Hepatocyte (in vitro differentiated cells): ENCODE results near the gene PRMT9. TPM values are rescaled to one million over a fixed set of nuclear protein-coding genes. Genes with fewer than 3 reads are reported as not detected.

ENCODE experiments used
- DNase-seq: peaks from one replicate; pipeline ENCODE4 v3.0.0-alpha.2; 2016; ENCODE audit warnings: low spot score
- H2AFZ ChIP-seq: fragments of 200-600 bp; sonication (generic); 2 replicates; pipeline ENCODE4 v1.6.0; 2016; ENCODE audit warnings: antibody characterized with exemption, mild to moderate bottlenecking
- H3K27ac ChIP-seq: fragments of 200-600 bp; sonication (generic); 2 replicates; pipeline ENCODE4 v1.5.1; 2016; ENCODE audit warnings: mild to moderate bottlenecking
- H3K27me3 ChIP-seq: fragments of 200-600 bp; sonication (generic); 2 replicates; pipeline ENCODE4 v1.6.1; 2016
- H3K36me3 ChIP-seq: fragments of 200-600 bp; sonication (generic); replicated peaks from 2 replicates; pipeline ENCODE4 v1.5.1; 2016; ENCODE audit warnings: low read depth; ENCODE audit not compliant: insufficient read depth
- H3K4me1 ChIP-seq: fragments of 200-600 bp; sonication (generic); 2 replicates; pipeline ENCODE4 v1.5.1; 2016; ENCODE audit warnings: mild to moderate bottlenecking, moderate library complexity; ENCODE audit not compliant: insufficient read depth
- H3K4me2 ChIP-seq: fragments of 200-600 bp; sonication (generic); 2 replicates; pipeline ENCODE4 v1.6.0; 2016
- H3K4me3 ChIP-seq: fragments of 200-600 bp; sonication (generic); 2 replicates; pipeline ENCODE4 v1.5.1; 2016; ENCODE audit warnings: mild to moderate bottlenecking
- H3K79me2 ChIP-seq: fragments of 200-600 bp; sonication (generic); 2 replicates; pipeline ENCODE4 v1.6.0; 2017; ENCODE audit warnings: mild to moderate bottlenecking
- H3K9me2 ChIP-seq: fragments of 200-600 bp; sonication (generic); replicated peaks from 2 replicates; pipeline ENCODE4 v1.6.0; 2017; ENCODE audit warnings: mild to moderate bottlenecking; ENCODE audit not compliant: insufficient read depth
- H3K9me3 ChIP-seq: fragments of 200-600 bp; sonication (generic); 2 replicates; pipeline ENCODE4 v1.5.1; 2016; ENCODE audit warnings: low read depth, mild to moderate bottlenecking
- H4K20me1 ChIP-seq: fragments of 200-600 bp; sonication (generic); 2 replicates; pipeline ENCODE4 v1.6.0; 2016; ENCODE audit warnings: mild to moderate bottlenecking; ENCODE audit not compliant: insufficient read depth, poor library complexity, severe bottlenecking
- EZH2 ChIP-seq: fragments of 200-600 bp; sonication (generic); IDR thresholded peaks from 2 replicates; pipeline ENCODE4 v1.6.1; 2016; ENCODE audit warnings: antibody characterized with exemption, mild to moderate bottlenecking, borderline replicate concordance
- EZH2phosphoT487 ChIP-seq: fragments of 200-600 bp; sonication (generic); IDR thresholded peaks from one replicate; pipeline ENCODE4 v1.6.1; 2018; ENCODE audit warnings: antibody characterized with exemption, mild to moderate bottlenecking, low read depth, moderate library complexity; ENCODE audit not compliant: unreplicated experiment, severe bottlenecking
- WGBS: methylation state at CpG from one replicate; pipeline ENCODE4 v1.1.6; 2016; ENCODE audit warnings: low lambda C conversion rate; ENCODE audit errors: missing lambda C conversion rate; 5-methylcytosine and 5-hydroxymethylcytosine counted together
- polyA plus RNA-seq: library from polyadenylated mRNA; unstranded; fragments of >200 nt; fragmentation: Nextera tagmentation; extraction: Ambion mirVana; gene quantifications from 2 replicates; pipeline ENCODE4 v1.2.1, GENCODE V29; 2016
- total RNA-seq: library from RNA; depleted of rRNA; stranded (reverse); fragments of >200 nt; gene quantifications from 2 replicates; pipeline ENCODE4 v1.2.3, GENCODE V29; 2014
- TF ChIP-seq, protein P1 (sequence below): fragments of 200-600 bp; sonication (generic); IDR thresholded peaks from 2 replicates; pipeline ENCODE4 v1.5.1; 2016; ENCODE audit warnings: antibody characterized with exemption, mild to moderate bottlenecking; ENCODE audit not compliant: poor library complexity

The PRMT9 gene
- total and polyA plus RNA-seq, 2 experiments from 2014 or later: 6.2 to 16.3 TPM

DNA sequence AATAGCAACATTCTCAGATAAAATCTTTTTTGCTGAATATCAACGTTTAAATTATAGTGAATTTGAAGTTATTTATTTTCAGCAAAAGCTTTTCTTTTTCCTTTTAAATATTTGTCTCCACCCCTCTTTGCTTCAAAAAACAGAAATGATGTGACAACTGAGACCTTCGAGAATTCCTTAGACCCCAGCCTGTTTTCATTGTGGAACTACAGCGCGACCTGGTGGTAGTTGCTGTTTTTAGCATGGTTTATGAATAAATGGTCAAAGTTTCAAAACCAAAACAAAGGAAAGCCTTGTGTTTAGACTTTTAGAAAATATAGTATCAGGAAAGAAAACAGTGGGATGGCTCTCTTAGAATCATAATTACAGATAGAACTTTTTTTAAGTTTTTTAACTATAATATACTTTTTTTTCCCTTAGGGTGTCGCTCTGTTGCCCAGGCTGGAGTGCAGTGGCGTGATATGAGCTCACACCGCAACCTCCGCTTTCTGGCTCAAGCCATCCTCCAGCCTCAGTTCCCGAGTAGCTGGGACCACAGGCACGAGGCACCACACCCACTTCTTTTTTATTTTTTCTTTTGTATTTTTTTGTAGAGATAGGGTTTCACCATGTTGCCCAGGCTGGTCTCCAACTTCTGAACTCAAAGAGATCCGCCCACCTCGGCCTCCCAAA is 93.6 kb downstream of the PRMT9 start:
- Histone ChIP-seq H3K9me2 (no peaks in the 10 kb centered on the region), H3K4me2 (peak overlapping the region; percentile 3), H3K27ac (no peak overlapping the region), H4K20me1 (no peaks in the 10 kb centered on the region), H3K27me3 (no peaks in the 10 kb centered on the region), H3K36me3 (no peaks in the 10 kb centered on the region), H2AFZ (no peak overlapping the region), H3K4me1 (no peaks in the 10 kb centered on the region), H3K9me3 (no peaks in the 10 kb centered on the region), H3K79me2 (no peaks in the 10 kb centered on the region), H3K4me3 (no peak overlapping the region)
- TF ChIP-seq, protein P1, sequence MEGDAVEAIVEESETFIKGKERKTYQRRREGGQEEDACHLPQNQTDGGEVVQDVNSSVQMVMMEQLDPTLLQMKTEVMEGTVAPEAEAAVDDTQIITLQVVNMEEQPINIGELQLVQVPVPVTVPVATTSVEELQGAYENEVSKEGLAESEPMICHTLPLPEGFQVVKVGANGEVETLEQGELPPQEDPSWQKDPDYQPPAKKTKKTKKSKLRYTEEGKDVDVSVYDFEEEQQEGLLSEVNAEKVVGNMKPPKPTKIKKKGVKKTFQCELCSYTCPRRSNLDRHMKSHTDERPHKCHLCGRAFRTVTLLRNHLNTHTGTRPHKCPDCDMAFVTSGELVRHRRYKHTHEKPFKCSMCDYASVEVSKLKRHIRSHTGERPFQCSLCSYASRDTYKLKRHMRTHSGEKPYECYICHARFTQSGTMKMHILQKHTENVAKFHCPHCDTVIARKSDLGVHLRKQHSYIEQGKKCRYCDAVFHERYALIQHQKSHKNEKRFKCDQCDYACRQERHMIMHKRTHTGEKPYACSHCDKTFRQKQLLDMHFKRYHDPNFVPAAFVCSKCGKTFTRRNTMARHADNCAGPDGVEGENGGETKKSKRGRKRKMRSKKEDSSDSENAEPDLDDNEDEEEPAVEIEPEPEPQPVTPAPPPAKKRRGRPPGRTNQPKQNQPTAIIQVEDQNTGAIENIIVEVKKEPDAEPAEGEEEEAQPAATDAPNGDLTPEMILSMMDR: peak; percentile 89
- no peak for TF ChIP-seq EZH2phosphoT487
- DNase-seq: peak; percentile 78
- WGBS: 46% methylated on average over 12 of the region's 12 CpGs

DNA sequence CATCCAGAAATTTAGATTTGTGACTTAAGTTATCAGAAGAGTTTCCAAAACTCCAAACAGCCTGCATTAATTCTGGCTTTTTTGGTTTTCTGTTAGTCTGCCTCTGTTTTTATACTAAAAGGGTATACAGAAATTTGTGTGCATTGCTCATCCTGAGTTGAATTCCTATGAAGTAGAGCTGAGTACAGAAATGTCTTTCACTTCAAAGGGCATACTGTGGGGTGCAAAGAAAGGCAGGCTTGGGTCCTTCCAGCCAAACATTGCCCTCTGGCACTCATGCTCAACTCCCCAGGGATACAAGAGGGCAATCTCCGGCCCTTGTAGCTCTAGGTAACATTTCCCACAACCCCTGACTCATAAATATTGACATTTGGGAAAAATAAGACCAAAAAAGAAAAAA is 94.4 kb downstream of the PRMT9 start:
- Histone ChIP-seq H3K4me3 (no peak overlapping the region), H2AFZ (no peak overlapping the region)
- 43% methylated on average over 1 of the region's 1 CpG for WGBS

More for the DNA sequence above, 94.4 kb downstream of the PRMT9 start:
- no peaks in the 10 kb centered on the region for H3K79me2 ChIP-seq
- TF ChIP-seq EZH2phosphoT487 (no peak), EZH2 (no peak)
- TF ChIP-seq, protein P1: no peak
- no peaks in the 10 kb centered on the region for H3K9me3 ChIP-seq
- peak overlapping the region; percentile 3 for H3K4me2 ChIP-seq
- no peak for DNase-seq
- H4K20me1 ChIP-seq: no peaks in the 10 kb centered on the region
- no peaks in the 10 kb centered on the region for H3K36me3 ChIP-seq
- H3K9me2 ChIP-seq: no peaks in the 10 kb centered on the region
- H3K27me3 ChIP-seq: no peaks in the 10 kb centered on the region
- H3K27ac ChIP-seq: peak overlapping the region; percentile 36
- H3K4me1 ChIP-seq: no peaks in the 10 kb centered on the region

Other genes with a start within 250 kb of the PRMT9 start
- gene EDNRA, start 203.1 kb downstream of the PRMT9 start, total RNA-seq: 28.1 and 35.7 TPM in 2 replicates
- 12.8 and 19.0 TPM in 2 replicates for gene EDNRA, start 203.1 kb downstream of the PRMT9 start, polyA plus RNA-seq
- gene TMEM184C, start 66.8 kb downstream of the PRMT9 start, total RNA-seq: 43.0 and 49.5 TPM in 2 replicates
- 34.5 and 43.9 TPM in 2 replicates for gene TMEM184C, start 66.8 kb downstream of the PRMT9 start, polyA plus RNA-seq
- gene ARHGAP10, start 47.9 kb upstream of the PRMT9 start, total RNA-seq: 23.4 and 24.8 TPM in 2 replicates
- 16.8 and 26.5 TPM in 2 replicates for gene ARHGAP10, start 47.9 kb upstream of the PRMT9 start, polyA plus RNA-seq